ENCODE results near the gene AGAP1. TPM values are rescaled to one million over a fixed set of nuclear protein-coding genes. Genes with fewer than 3 reads are reported as not detected.
"Not testable (repeated sequence)": the region's sequence is repeated elsewhere in the genome, so short reads cannot be mapped to it uniquely, and the experiment has no call there.

Gene AGAP1
- total RNA-seq, 2 donors from 2014 or later, result 19.1 to 20.8 TPM

- H3K4me1 ChIP-seq (ENCODE audit: control insufficient read depth in 1 of 2, low read depth in 2 of 2), result no peaks in the 10 kb centered on the region
- H3K27me3 ChIP-seq (replicated peaks; ENCODE audit: insufficient read depth), result no peaks in the 10 kb centered on the region
- peaks cover 10% of the 10 kb centered on the region for H3K36me3 ChIP-seq
- no peak overlapping the region for H3K27ac ChIP-seq
- H3K9me3 ChIP-seq, result peaks cover 7% of the 10 kb centered on the region
- ATAC-seq (ENCODE audit: insufficient number of reproducible peaks, low FRiP score, low read depth) (no peak), DNase-seq (ENCODE audit: low spot score) (no peak)
- TF ChIP-seq CTCF (IDR thresholded peaks at IDR 0.05), result no peak
- no peak overlapping the region for H3K4me3 ChIP-seq
Measured at GRCh38 chr2:236061497-236061896, 567.7 kb downstream of the AGAP1 start.

DNA sequence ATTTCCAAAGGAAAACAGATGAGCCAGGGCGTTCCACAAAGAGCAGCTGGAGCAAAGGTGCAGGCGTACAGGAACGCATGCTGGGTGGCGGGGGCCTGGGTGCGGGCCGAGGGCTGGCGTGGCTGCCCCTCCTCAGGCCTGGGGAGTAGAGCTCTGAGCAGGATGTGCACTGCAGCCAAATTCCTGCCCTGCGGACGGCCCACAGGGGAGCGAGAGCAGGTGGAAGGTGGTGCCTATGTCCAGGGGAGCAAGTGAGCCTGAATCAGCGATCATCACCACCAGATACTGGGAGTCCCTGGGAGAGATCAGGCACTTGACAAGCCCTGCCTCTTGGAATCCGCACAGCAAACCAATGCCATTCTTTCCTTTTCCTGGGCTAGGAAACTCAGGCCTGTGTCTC lies 568.1 kb downstream of the AGAP1 start:
- DNase-seq (ENCODE audit: low spot score) (no peak), ATAC-seq (ENCODE audit: insufficient number of reproducible peaks, low FRiP score, low read depth) (no peak)
- no peak for TF ChIP-seq CTCF (IDR thresholded peaks at IDR 0.05)
- H3K27ac ChIP-seq, result no peak overlapping the region
- peaks cover 10% of the 10 kb centered on the region for H3K36me3 ChIP-seq
- no peaks in the 10 kb centered on the region for H3K4me1 ChIP-seq (ENCODE audit: control insufficient read depth in 1 of 2, low read depth in 2 of 2)
- peaks cover 7% of the 10 kb centered on the region for H3K9me3 ChIP-seq
- H3K27me3 ChIP-seq (replicated peaks; ENCODE audit: insufficient read depth), result no peaks in the 10 kb centered on the region
- H3K4me3 ChIP-seq, result no peak overlapping the region

- ATAC-seq (ENCODE audit: insufficient number of reproducible peaks, low FRiP score, low read depth); H3K36me3 ChIP-seq; H3K9me3 ChIP-seq; DNase-seq (ENCODE audit: low spot score); H3K27me3 ChIP-seq (replicated peaks; ENCODE audit: insufficient read depth); H3K4me1 ChIP-seq (ENCODE audit: control insufficient read depth in 1 of 2, low read depth in 2 of 2); H3K4me3 ChIP-seq; H3K27ac ChIP-seq: not testable (repeated sequence)
Measured at GRCh38 chr2:236062806-236063205, 569.0 kb downstream of the AGAP1 start.

- no peak for ATAC-seq (ENCODE audit: insufficient number of reproducible peaks, low FRiP score, low read depth)
- DNase-seq (ENCODE audit: low spot score), result no peak
- Histone ChIP-seq H3K4me1 (ENCODE audit: control insufficient read depth in 1 of 2, low read depth in 2 of 2) (no peaks in the 10 kb centered on the region), H3K27me3 (replicated peaks; ENCODE audit: insufficient read depth) (no peaks in the 10 kb centered on the region), H3K27ac (no peak overlapping the region), H3K9me3 (no peaks in the 10 kb centered on the region), H3K4me3 (no peak overlapping the region), H3K36me3 (peaks cover 2% of the 10 kb centered on the region)
- TF ChIP-seq CTCF (IDR thresholded peaks at IDR 0.05), result no peak
Measured at GRCh38 chr2:236063994-236064393, 570.2 kb downstream of the AGAP1 start.

DNA sequence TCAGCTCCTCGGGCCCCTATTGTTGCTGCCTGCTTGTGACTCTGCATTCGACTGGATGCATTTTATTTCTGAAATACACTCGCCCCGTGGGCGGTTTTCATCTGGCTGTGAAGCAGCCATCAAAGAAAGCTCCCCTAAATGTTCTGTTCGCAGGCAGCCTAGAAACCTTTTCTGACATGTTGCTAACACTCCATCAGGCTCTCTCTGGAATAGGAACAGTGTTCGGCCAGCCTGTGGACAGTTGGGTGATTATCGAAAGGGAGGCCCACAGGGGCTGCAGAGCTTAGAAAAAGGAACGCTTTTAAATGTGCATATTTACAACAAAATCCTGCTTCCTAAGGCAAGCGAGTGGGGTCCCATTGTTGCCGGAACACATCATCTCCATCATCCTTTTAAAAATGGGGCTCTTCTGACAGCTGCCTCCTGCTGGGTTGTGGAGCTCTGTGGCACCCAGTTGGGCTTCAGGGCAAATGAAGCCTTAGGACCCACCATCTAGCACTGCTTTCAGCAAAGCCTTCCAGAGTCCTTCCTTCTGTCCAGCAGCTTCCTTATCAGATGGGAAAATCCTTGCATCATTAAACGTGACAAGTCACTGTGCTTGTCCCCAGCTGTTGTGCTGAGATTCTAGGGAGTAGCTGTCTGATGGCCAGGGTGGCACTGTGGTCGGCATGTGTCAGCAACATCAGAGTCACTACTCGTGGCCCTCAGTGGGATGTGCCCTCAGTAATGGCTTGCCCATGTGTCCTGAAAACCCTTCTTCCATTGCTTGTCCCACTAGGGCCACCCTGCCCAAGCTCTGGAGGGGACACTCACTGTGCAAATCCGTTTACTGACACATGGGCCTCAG lies 571.7 kb downstream of the AGAP1 start:
- Histone ChIP-seq H3K4me1 (ENCODE audit: control insufficient read depth in 1 of 2, low read depth in 2 of 2) (no peaks in the 10 kb centered on the region), H3K27me3 (replicated peaks; ENCODE audit: insufficient read depth) (no peaks in the 10 kb centered on the region), H3K4me3 (no peak overlapping the region), H3K27ac (no peak overlapping the region), H3K36me3 (peaks cover 2% of the 10 kb centered on the region), H3K9me3 (no peaks in the 10 kb centered on the region)
- DNase-seq (ENCODE audit: low spot score) (no peak), ATAC-seq (ENCODE audit: insufficient number of reproducible peaks, low FRiP score, low read depth) (no peak)
- TF ChIP-seq CTCF (IDR thresholded peaks at IDR 0.05), result no peak

GRCh38 chr2:236070236-236070635 lies 576.4 kb downstream of the AGAP1 start:
- no peak for TF ChIP-seq CTCF (IDR thresholded peaks at IDR 0.05)
- H3K27ac ChIP-seq, result no peak overlapping the region
- no peaks in the 10 kb centered on the region for H3K4me1 ChIP-seq (ENCODE audit: control insufficient read depth in 1 of 2, low read depth in 2 of 2)
- H3K27me3 ChIP-seq (replicated peaks; ENCODE audit: insufficient read depth), result no peaks in the 10 kb centered on the region
- DNase-seq (ENCODE audit: low spot score), result no peak
- no peak for ATAC-seq (ENCODE audit: insufficient number of reproducible peaks, low FRiP score, low read depth)
- no peaks in the 10 kb centered on the region for H3K36me3 ChIP-seq
- H3K4me3 ChIP-seq, result no peak overlapping the region
- H3K9me3 ChIP-seq, result no peaks in the 10 kb centered on the region

Measured in thoracic aorta (tissue), 2 donors.